GM23338 (cell line): ENCODE data around the gene HNF1B. TPM values are rescaled to one million over a fixed set of nuclear protein-coding genes. Genes with fewer than 3 reads are reported as not detected.

Source experiments
- ATAC-seq: fragments of 200-7000 bp; cut with Tn5 transposase; 3 replicates; pipeline ENCODE4 v1.9.1; 2020
- DNase-seq: peaks from one replicate; pipeline ENCODE4 v3.0.0-alpha.2; 2015; ENCODE audit warnings: low spot score
- H2AFZ ChIP-seq: fragments of 200-600 bp; sonication (generic); 2 replicates; pipeline ENCODE4 v1.8.0; 2016; ENCODE audit warnings: antibody characterized with exemption, mild to moderate bottlenecking, moderate library complexity
- H3F3A ChIP-seq: fragments of 200-600 bp; sonication (generic); replicated peaks from 2 replicates; pipeline ENCODE4 v1.8.0; 2017; ENCODE audit warnings: antibody characterized with exemption, mixed run types, low read depth
- H3K27ac ChIP-seq: fragments of 200-600 bp; sonication (generic); 2 replicates; pipeline ENCODE4 v1.6.1; 2016; ENCODE audit warnings: low read depth
- H3K27me3 ChIP-seq: fragments of 200-600 bp; sonication (generic); 2 replicates; pipeline ENCODE4 v1.8.0; 2016; ENCODE audit warnings: mild to moderate bottlenecking, mixed run types, moderate library complexity; ENCODE audit not compliant: insufficient read depth
- H3K36me3 ChIP-seq: fragments of 200-600 bp; sonication (generic); 2 replicates; pipeline ENCODE4 v1.8.0; 2016; ENCODE audit warnings: mild to moderate bottlenecking; ENCODE audit not compliant: insufficient read depth
- H3K4me1 ChIP-seq: fragments of 200-600 bp; sonication (generic); 2 replicates; pipeline ENCODE4 v1.8.0; 2016; ENCODE audit warnings: mild to moderate bottlenecking, moderate library complexity; ENCODE audit not compliant: insufficient read depth
- H3K4me2 ChIP-seq: fragments of 200-600 bp; sonication (generic); 2 replicates; pipeline ENCODE4 v1.7.1; 2017; ENCODE audit warnings: mixed run types
- H3K4me3 ChIP-seq: fragments of 200-600 bp; sonication (generic); 2 replicates; pipeline ENCODE4 v1.6.1; 2016; ENCODE audit warnings: mixed run types
- H3K79me2 ChIP-seq: fragments of 200-600 bp; sonication (generic); replicated peaks from 2 replicates; pipeline ENCODE4 v1.8.0; 2017; ENCODE audit warnings: mild to moderate bottlenecking; ENCODE audit not compliant: insufficient read depth
- H3K9me2 ChIP-seq: fragments of 200-600 bp; sonication (generic); 2 replicates; pipeline ENCODE4 v1.8.0; 2017; ENCODE audit not compliant: insufficient read depth
- H4K20me1 ChIP-seq: fragments of 200-600 bp; sonication (generic); replicated peaks from 2 replicates; pipeline ENCODE4 v1.8.0; 2017; ENCODE audit warnings: mild to moderate bottlenecking; ENCODE audit not compliant: insufficient read depth
- H3K27ac Mint-ChIP-seq: 2 replicates; pipeline ENCODE4 v1.8.0; 2020; ENCODE audit warnings: inconsistent platforms, mild to moderate bottlenecking, moderate library complexity, mixed read lengths
- H3K27me3 Mint-ChIP-seq: 3 replicates; pipeline ENCODE4 v1.8.0; 2022; ENCODE audit warnings: low read depth, mild to moderate bottlenecking, moderate library complexity, mixed read lengths, inconsistent platforms; ENCODE audit not compliant: insufficient read depth, poor library complexity
- H3K36me3 Mint-ChIP-seq: 3 replicates; pipeline ENCODE4 v1.8.0; 2021; ENCODE audit warnings: low read depth, mild to moderate bottlenecking, inconsistent platforms, moderate library complexity, mixed read lengths
- H3K4me1 Mint-ChIP-seq: 3 replicates; pipeline ENCODE4 v1.8.0; 2020; ENCODE audit warnings: mild to moderate bottlenecking, inconsistent platforms, mixed read lengths
- H3K4me3 Mint-ChIP-seq: 3 replicates; pipeline ENCODE4 v1.8.0; 2021; ENCODE audit warnings: moderate library complexity, mild to moderate bottlenecking, inconsistent platforms, mixed read lengths
- H3K9me3 Mint-ChIP-seq: 3 replicates; pipeline ENCODE4 v1.8.0; 2020; ENCODE audit warnings: moderate library complexity, mild to moderate bottlenecking, inconsistent platforms, mixed read lengths
- CREB1 ChIP-seq: fragments of 250-450 bp; sonication (Bioruptor Pico); IDR thresholded peaks from 2 replicates; pipeline ENCODE4 v1.5.0; 2020; ENCODE audit warnings: low read depth, mild to moderate bottlenecking, moderate library complexity
- EZH2 ChIP-seq: fragments of 200-600 bp; sonication (generic); IDR thresholded peaks from one replicate; pipeline ENCODE4 v1.8.0; 2017; ENCODE audit warnings: antibody characterized with exemption, mild to moderate bottlenecking, low read depth; ENCODE audit not compliant: unreplicated experiment
- POLR2AphosphoS5 ChIP-seq: IDR thresholded peaks from 2 replicates; pipeline ENCODE4 v1.6.1; 2016; ENCODE audit warnings: antibody characterized with exemption, low read depth
- STAT1 ChIP-seq: IDR thresholded peaks from one replicate; pipeline ENCODE4 v1.6.1; 2016; ENCODE audit warnings: antibody characterized with exemption; ENCODE audit not compliant: unreplicated experiment
- polyA plus RNA-seq: library from polyadenylated mRNA; unstranded; fragments of >200 nt; fragmentation: Nextera tagmentation; extraction: Ambion mirVana; gene quantifications from 2 replicates; pipeline ENCODE4 v1.2.1, GENCODE V29; 2016
- total RNA-seq: library from RNA; depleted of rRNA; stranded (reverse); fragments of >200 nt; shearing (Covaris generic); gene quantifications from 2 replicates; pipeline ENCODE4 v1.2.3, GENCODE V29; 2014
- TF ChIP-seq, protein P1 (sequence below): fragments of 250-450 bp; sonication (Bioruptor Pico); IDR thresholded peaks from 2 replicates; pipeline ENCODE4 v1.5.0; 2020; ENCODE audit warnings: mild to moderate bottlenecking, moderate library complexity
- TF ChIP-seq, protein P2 (sequence below): IDR thresholded peaks from 2 replicates; pipeline ENCODE4 v1.6.1; 2016; ENCODE audit warnings: antibody characterized with exemption
- TF ChIP-seq, protein P3 (sequence below), 2 experiments: fragments of 200-600 bp in 1 of 2; sonication (generic) in 1 of 2; conservative IDR thresholded peaks; 2 replicates each; pipeline versions ENCODE4 v1.5.1 to v1.6.1; 2016 to 2017; ENCODE audit warnings: antibody characterized with exemption in 2 of 2, low read depth in 2 of 2, mild to moderate bottlenecking in 2 of 2, moderate library complexity in 1 of 2

The HNF1B gene
- total and polyA plus RNA-seq, 2 experiments from 2014 or later: 0.07 to 0.19 TPM

DNA sequence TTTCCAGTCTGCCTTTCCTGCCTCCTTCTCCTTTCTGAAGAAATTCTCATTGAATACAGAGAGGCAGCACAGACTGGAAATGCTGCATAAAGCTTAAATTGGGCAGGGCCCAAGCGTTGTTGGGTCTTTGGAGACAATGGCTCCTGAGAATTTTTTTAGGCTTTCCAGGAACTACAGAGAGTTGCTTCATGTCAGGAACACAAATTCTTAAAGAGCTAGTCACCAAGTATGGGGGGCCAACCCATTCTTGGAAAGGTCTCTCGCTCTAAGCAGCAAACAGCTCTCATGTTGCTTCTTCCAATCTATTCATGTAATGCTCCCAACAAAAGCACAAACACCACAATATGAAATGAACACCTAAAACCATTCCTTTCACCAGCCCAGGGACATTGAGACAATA lies 6.9 kb downstream of the HNF1B start (continued):
- TF ChIP-seq, protein P1, sequence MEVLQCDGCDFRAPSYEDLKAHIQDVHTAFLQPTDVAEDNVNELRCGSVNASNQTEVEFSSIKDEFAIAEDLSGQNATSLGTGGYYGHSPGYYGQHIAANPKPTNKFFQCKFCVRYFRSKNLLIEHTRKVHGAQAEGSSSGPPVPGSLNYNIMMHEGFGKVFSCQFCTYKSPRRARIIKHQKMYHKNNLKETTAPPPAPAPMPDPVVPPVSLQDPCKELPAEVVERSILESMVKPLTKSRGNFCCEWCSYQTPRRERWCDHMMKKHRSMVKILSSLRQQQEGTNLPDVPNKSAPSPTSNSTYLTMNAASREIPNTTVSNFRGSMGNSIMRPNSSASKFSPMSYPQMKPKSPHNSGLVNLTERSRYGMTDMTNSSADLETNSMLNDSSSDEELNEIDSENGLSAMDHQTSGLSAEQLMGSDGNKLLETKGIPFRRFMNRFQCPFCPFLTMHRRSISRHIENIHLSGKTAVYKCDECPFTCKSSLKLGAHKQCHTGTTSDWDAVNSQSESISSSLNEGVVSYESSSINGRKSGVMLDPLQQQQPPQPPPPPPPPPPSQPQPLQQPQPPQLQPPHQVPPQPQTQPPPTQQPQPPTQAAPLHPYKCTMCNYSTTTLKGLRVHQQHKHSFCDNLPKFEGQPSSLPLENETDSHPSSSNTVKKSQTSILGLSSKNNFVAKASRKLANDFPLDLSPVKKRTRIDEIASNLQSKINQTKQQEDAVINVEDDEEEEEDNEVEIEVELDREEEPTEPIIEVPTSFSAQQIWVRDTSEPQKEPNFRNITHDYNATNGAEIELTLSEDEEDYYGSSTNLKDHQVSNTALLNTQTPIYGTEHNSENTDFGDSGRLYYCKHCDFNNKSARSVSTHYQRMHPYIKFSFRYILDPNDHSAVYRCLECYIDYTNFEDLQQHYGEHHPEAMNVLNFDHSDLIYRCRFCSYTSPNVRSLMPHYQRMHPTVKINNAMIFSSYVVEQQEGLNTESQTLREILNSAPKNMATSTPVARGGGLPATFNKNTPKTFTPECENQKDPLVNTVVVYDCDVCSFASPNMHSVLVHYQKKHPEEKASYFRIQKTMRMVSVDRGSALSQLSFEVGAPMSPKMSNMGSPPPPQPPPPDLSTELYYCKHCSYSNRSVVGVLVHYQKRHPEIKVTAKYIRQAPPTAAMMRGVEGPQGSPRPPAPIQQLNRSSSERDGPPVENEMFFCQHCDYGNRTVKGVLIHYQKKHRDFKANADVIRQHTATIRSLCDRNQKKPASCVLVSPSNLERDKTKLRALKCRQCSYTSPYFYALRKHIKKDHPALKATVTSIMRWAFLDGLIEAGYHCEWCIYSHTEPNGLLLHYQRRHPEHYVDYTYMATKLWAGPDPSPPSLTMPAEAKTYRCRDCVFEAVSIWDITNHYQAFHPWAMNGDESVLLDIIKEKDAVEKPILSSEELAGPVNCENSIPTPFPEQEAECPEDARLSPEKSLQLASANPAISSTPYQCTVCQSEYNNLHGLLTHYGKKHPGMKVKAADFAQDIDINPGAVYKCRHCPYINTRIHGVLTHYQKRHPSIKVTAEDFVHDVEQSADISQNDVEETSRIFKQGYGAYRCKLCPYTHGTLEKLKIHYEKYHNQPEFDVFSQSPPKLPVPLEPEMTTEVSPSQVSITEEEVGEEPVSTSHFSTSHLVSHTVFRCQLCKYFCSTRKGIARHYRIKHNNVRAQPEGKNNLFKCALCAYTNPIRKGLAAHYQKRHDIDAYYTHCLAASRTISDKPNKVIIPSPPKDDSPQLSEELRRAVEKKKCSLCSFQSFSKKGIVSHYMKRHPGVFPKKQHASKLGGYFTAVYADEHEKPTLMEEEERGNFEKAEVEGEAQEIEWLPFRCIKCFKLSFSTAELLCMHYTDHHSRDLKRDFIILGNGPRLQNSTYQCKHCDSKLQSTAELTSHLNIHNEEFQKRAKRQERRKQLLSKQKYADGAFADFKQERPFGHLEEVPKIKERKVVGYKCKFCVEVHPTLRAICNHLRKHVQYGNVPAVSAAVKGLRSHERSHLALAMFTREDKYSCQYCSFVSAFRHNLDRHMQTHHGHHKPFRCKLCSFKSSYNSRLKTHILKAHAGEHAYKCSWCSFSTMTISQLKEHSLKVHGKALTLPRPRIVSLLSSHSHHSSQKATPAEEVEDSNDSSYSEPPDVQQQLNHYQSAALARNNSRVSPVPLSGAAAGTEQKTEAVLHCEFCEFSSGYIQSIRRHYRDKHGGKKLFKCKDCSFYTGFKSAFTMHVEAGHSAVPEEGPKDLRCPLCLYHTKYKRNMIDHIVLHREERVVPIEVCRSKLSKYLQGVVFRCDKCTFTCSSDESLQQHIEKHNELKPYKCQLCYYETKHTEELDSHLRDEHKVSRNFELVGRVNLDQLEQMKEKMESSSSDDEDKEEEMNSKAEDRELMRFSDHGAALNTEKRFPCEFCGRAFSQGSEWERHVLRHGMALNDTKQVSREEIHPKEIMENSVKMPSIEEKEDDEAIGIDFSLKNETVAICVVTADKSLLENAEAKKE (CRISPR knock-in tag): no peak
- no peak for TF ChIP-seq STAT1
- TF ChIP-seq CREB1 (CRISPR knock-in tag): no peak

DNA sequence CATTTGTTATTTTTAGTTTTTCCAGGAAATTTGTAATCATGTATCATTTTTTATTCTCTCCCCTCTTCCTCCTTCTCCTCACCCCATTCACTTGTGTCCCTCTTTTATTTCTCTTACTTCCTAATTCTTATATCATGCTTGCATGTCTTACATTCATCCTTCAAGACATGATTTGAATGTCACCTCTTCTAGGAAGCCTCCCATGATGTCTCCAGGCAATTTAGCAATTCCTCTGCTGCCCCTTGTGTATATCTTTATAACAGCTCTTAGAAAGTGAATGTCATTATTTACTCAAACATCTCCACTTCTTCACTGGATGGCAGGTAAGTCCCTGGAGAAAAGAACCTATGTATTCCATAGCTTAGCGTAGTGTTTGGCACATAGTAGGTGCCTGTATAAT lies 7.8 kb downstream of the HNF1B start:
- no peak overlapping the region for H3K4me3 ChIP-seq
- Mint-ChIP-seq H3K9me3 (no peaks in the 10 kb centered on the region; the same call in 2 of the 3 replicates), H3K4me3 (no peak overlapping the region), H3K27me3 (peaks cover 64% of the 10 kb centered on the region), H3K4me1 (no peaks in the 10 kb centered on the region; the same call in 2 of the 3 replicates), H3K27ac (no peak overlapping the region), H3K36me3 (no peaks in the 10 kb centered on the region; the same call in 2 of the 3 replicates)
- H3K79me2 ChIP-seq: no peaks in the 10 kb centered on the region
- 0 out of 2 replicates have a peak, but pooled peaks cover 6% of the 10 kb centered on the region for H4K20me1 ChIP-seq
- H3K27me3 ChIP-seq: peaks cover 75% of the 10 kb centered on the region
- DNase-seq (no peak), ATAC-seq (no peak)
- peaks cover 9% of the 10 kb centered on the region for H3K4me1 ChIP-seq
- no peak overlapping the region for H2AFZ ChIP-seq
- peaks cover 5% of the 10 kb centered on the region; the same call in 1 of the 2 replicates for H3F3A ChIP-seq
- H3K4me2 ChIP-seq: no peak overlapping the region
- no peaks in the 10 kb centered on the region for H3K9me2 ChIP-seq
- H3K36me3 ChIP-seq: no peaks in the 10 kb centered on the region
- no peak overlapping the region for H3K27ac ChIP-seq
- TF ChIP-seq, protein P2, sequence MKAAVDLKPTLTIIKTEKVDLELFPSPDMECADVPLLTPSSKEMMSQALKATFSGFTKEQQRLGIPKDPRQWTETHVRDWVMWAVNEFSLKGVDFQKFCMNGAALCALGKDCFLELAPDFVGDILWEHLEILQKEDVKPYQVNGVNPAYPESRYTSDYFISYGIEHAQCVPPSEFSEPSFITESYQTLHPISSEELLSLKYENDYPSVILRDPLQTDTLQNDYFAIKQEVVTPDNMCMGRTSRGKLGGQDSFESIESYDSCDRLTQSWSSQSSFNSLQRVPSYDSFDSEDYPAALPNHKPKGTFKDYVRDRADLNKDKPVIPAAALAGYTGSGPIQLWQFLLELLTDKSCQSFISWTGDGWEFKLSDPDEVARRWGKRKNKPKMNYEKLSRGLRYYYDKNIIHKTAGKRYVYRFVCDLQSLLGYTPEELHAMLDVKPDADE: no peak
- TF ChIP-seq POLR2AphosphoS5: no peak
- no peak for TF ChIP-seq EZH2
- TF ChIP-seq, protein P3, sequence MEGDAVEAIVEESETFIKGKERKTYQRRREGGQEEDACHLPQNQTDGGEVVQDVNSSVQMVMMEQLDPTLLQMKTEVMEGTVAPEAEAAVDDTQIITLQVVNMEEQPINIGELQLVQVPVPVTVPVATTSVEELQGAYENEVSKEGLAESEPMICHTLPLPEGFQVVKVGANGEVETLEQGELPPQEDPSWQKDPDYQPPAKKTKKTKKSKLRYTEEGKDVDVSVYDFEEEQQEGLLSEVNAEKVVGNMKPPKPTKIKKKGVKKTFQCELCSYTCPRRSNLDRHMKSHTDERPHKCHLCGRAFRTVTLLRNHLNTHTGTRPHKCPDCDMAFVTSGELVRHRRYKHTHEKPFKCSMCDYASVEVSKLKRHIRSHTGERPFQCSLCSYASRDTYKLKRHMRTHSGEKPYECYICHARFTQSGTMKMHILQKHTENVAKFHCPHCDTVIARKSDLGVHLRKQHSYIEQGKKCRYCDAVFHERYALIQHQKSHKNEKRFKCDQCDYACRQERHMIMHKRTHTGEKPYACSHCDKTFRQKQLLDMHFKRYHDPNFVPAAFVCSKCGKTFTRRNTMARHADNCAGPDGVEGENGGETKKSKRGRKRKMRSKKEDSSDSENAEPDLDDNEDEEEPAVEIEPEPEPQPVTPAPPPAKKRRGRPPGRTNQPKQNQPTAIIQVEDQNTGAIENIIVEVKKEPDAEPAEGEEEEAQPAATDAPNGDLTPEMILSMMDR (conservative IDR thresholded peaks at IDR 0.05; ENCODE audit: low read depth in 2 of 2): no peak; a peak in 1 of 4 replicates
